Osteocyte (in vitro differentiated cells): ENCODE results near the gene PHACTR3. TPM values are rescaled to one million over a fixed set of nuclear protein-coding genes. Genes with fewer than 3 reads are reported as not detected.

Experiments used
- DNase-seq: peaks from one replicate; pipeline ENCODE4 v3.0.0; 2021; ENCODE audit warnings: mixed read lengths; ENCODE audit not compliant: unreplicated experiment; ENCODE audit errors: extremely low spot score
- H3K27ac Mint-ChIP-seq: one replicate; pipeline ENCODE4 v1.8.0; 2021; ENCODE audit warnings: mild to moderate bottlenecking, mixed read lengths; ENCODE audit not compliant: unreplicated experiment
- H3K27me3 Mint-ChIP-seq: one replicate; pipeline ENCODE4 v1.8.0; 2021; ENCODE audit warnings: mixed read lengths; ENCODE audit not compliant: unreplicated experiment
- H3K36me3 Mint-ChIP-seq: one replicate; pipeline ENCODE4 v1.8.0; 2021; ENCODE audit warnings: mixed read lengths; ENCODE audit not compliant: unreplicated experiment
- H3K4me1 Mint-ChIP-seq: one replicate; pipeline ENCODE4 v1.8.0; 2021; ENCODE audit warnings: mixed read lengths; ENCODE audit not compliant: unreplicated experiment
- H3K4me3 Mint-ChIP-seq: one replicate; pipeline ENCODE4 v1.8.0; 2021; ENCODE audit warnings: mild to moderate bottlenecking, moderate library complexity, mixed read lengths; ENCODE audit not compliant: unreplicated experiment
- H3K9me3 Mint-ChIP-seq: one replicate; pipeline ENCODE4 v1.8.0; 2021; ENCODE audit warnings: mixed read lengths; ENCODE audit not compliant: unreplicated experiment
- total RNA-seq: library from RNA; stranded (reverse); gene quantifications from 2 replicates; pipeline ENCODE4 v1.2.1, GENCODE V29; 2021
- TF ChIP-seq, protein P1 (sequence below): fragments of 200-600 bp; sonication (generic); IDR thresholded peaks from 2 replicates; pipeline ENCODE4 v1.5.0; 2021; ENCODE audit warnings: antibody characterized with exemption, mild to moderate bottlenecking, moderate library complexity

PHACTR3 gene
- total RNA-seq, 1 donor from 2014 or later = not detected

DNA sequence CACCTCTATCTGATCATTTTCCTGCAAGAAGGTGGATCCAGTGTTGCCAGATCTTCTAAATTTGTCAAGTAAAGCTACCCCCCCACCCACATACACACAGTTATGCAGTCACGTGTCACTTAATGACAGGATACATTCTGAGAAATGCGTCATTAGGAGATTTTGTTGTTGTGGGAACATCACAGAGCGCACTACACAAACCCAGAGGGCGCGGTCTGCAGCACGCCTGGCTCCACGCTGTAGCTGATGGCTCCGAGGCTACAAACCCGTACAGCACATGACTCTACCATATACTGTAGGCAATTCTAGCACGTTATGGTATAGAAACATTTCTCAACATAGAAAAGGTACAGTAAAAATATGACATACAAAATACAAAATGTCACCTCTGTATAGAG, 202.2 kb downstream of the PHACTR3 start:
- no peaks in the 10 kb centered on the region for H3K27me3 Mint-ChIP-seq
- H3K4me3 Mint-ChIP-seq = no peak overlapping the region
- TF ChIP-seq, protein P1, sequence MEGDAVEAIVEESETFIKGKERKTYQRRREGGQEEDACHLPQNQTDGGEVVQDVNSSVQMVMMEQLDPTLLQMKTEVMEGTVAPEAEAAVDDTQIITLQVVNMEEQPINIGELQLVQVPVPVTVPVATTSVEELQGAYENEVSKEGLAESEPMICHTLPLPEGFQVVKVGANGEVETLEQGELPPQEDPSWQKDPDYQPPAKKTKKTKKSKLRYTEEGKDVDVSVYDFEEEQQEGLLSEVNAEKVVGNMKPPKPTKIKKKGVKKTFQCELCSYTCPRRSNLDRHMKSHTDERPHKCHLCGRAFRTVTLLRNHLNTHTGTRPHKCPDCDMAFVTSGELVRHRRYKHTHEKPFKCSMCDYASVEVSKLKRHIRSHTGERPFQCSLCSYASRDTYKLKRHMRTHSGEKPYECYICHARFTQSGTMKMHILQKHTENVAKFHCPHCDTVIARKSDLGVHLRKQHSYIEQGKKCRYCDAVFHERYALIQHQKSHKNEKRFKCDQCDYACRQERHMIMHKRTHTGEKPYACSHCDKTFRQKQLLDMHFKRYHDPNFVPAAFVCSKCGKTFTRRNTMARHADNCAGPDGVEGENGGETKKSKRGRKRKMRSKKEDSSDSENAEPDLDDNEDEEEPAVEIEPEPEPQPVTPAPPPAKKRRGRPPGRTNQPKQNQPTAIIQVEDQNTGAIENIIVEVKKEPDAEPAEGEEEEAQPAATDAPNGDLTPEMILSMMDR = no peak
- DNase-seq = peak; percentile 62
- no peaks in the 10 kb centered on the region for H3K4me1 Mint-ChIP-seq
- H3K36me3 Mint-ChIP-seq = no peaks in the 10 kb centered on the region
- no peak overlapping the region for H3K27ac Mint-ChIP-seq
- peaks cover 5% of the 10 kb centered on the region for H3K9me3 Mint-ChIP-seq

GRCh38 chr20:59807909-59808728, 203.8 kb downstream of the PHACTR3 start:
- H3K4me3 Mint-ChIP-seq = no peak overlapping the region
- no peaks in the 10 kb centered on the region for H3K36me3 Mint-ChIP-seq
- H3K27ac Mint-ChIP-seq = no peak overlapping the region
- H3K27me3 Mint-ChIP-seq = no peaks in the 10 kb centered on the region
- TF ChIP-seq, protein P1 = no peak
- no peaks in the 10 kb centered on the region for H3K4me1 Mint-ChIP-seq
- peak; percentile 78 for DNase-seq
- H3K9me3 Mint-ChIP-seq = no peaks in the 10 kb centered on the region

- Mint-ChIP-seq H3K4me3 (no peak overlapping the region), H3K9me3 (no peaks in the 10 kb centered on the region), H3K4me1 (no peaks in the 10 kb centered on the region), H3K36me3 (no peaks in the 10 kb centered on the region), H3K27me3 (no peaks in the 10 kb centered on the region), H3K27ac (no peak overlapping the region)
- TF ChIP-seq, protein P1 = no peak
- DNase-seq = peak; percentile 67
Measured at GRCh38 chr20:59808729-59809381, 204.5 kb downstream of the PHACTR3 start.

DNA sequence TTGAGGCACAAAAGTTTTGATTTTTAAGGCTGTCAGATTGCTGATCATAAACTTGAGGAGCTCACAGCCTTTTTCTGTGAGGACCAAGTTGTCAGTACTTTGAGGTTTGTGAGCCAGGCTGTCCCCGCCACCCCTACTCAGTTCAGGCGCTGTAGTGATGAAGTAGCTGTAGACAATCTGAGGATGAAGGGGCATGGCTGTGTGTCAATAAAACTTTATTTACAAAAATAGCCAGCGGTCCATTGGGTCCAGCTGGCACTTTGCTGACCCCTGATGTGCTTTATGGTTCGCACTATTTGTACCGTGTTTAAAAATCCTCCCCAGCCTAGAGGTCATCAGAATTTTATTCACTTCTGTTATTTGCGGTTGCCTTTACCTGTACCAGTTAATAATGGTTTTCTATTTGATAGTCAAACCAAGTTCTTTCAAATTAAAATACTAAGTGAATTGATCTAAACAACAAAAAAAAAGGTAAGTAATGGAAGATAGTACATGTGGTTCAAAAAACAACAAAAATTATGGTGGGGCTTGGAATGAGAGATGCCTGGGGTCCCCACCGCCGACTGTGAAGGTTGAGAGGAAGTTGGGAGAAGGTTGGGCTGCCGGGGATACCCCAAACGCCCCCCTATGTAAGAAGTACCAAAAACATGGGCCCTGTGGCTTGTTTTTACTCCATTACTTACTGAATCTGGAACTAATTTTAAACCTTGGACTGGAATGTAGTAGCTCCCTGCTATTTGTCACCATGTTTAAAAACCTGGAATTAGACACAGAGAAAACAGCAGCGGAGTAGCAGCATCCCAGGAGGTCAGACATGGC, 205.5 kb downstream of the PHACTR3 start:
- no peaks in the 10 kb centered on the region for H3K27me3 Mint-ChIP-seq
- H3K36me3 Mint-ChIP-seq = no peaks in the 10 kb centered on the region
- TF ChIP-seq, protein P1 = no peak
- H3K9me3 Mint-ChIP-seq = no peaks in the 10 kb centered on the region
- no peak overlapping the region for H3K27ac Mint-ChIP-seq
- H3K4me3 Mint-ChIP-seq = no peak overlapping the region
- H3K4me1 Mint-ChIP-seq = no peaks in the 10 kb centered on the region
- DNase-seq = peak; percentile 66
